Uterus (tissue), 2 donors: ENCODE data around the gene PPP1R9A.

Experiments
- CTCF ChIP-seq, 4 experiments: fragments of 200-600 bp in 2 of 4; fragments of 450-650 bp in 2 of 4; sonication (generic) in 2 of 4; IDR thresholded peaks; one replicate each; pipeline ENCODE4 v1.5.1; 2016 to 2019; ENCODE audit warnings: antibody characterized with exemption in 4 of 4, mild to moderate bottlenecking in 2 of 4, moderate library complexity in 1 of 4
- POLR2A ChIP-seq, 2 donors: fragments of 450-650 bp; IDR thresholded peaks; one replicate each; pipeline ENCODE4 v1.6.1; 2016; ENCODE audit warnings: antibody characterized with exemption in 2 of 2, mild to moderate bottlenecking in 1 of 2, moderate library complexity in 1 of 2

DNA sequence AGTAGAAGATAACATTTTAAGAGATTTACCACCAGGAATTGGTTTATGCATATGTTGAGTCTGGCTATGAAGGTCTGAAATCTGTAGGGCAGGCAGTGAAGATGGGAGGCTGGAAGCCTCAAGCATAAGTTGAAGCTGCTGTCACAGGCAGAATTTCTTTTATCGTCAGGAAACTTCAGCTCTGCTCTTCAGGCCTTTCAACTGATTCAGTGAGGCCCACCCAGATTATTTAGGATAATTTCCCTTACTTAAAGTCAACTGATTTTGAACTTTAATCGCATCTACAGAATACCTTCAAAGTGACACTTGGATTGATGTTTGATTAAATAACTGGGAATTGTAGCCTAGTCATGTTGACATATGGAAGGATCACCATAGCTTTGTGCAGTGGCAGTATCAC, 190.5 kb downstream of the PPP1R9A start:
- no peak for TF ChIP-seq CTCF (IDR thresholded peaks at IDR 0.05)
- TF ChIP-seq POLR2A (IDR thresholded peaks at IDR 0.05) = no peak
